ENCODE measurements around the gene NPC1. TPM values are rescaled to one million over a fixed set of nuclear protein-coding genes. Genes with fewer than 3 reads are reported as not detected.
"Not testable (repeated sequence)": the region's sequence is repeated elsewhere in the genome, so short reads cannot be mapped to it uniquely, and the experiment has no call there.

Gene NPC1
- total and polyA plus RNA-seq, 2 donors (not counting 3 experiments of a cell fraction or from before 2014, with no cell fraction given) = 40.6 to 45.2 TPM

DNA sequence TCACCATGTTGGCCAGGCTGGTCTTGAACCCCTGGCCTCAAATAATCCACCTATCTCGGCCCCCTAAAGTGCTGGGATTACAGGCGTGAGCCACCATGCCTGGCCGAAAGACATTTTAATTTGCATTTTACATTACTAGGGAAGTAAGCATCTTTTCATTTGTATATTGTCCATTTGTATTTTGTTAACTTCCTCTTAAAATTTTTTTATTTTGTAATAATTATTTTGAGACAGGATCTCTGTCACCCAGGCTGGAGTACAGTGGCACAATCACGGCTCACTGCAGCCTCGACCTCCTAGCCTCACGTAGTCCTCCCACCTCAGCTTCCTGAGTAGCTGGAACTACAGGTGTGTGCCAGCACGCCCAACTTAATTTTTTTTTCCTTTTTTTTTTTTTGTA lies 74.1 kb downstream of the NPC1 start:
- H3K9me3 ChIP-seq (replicated peaks; ENCODE audit: control insufficient read depth, insufficient read depth, low read length); FAIRE-seq; H3K27ac ChIP-seq (ENCODE audit: insufficient read depth, low read depth, low read length); DNase-seq (ENCODE audit: low read depth, low spot score); H3K9me1 ChIP-seq (replicated peaks; ENCODE audit: control insufficient read depth, extremely low read depth, insufficient read depth, low read length); H3K79me2 ChIP-seq (ENCODE audit: control insufficient read depth, insufficient read depth, low read length); H4K20me1 ChIP-seq (replicated peaks; ENCODE audit: control insufficient read depth, extremely low read depth, insufficient read depth, low read length); H3K27me3 ChIP-seq (ENCODE audit: control insufficient read depth in 2 of 2, insufficient read depth in 2 of 2, low read length in 2 of 2); H3K9ac ChIP-seq (replicated peaks; ENCODE audit: extremely low read depth, insufficient read depth, low read length); H3K4me3 ChIP-seq (replicated peaks in 1 of 3; ENCODE audit: insufficient read depth in 1 of 3, low read depth in 1 of 3, low read length in 3 of 3); BruUV-seq (replicated peaks); H3K4me1 ChIP-seq (ENCODE audit: control insufficient read depth, extremely low read depth, insufficient read depth, low read length); dilution Hi-C loops (cut with MboI; ENCODE audit: extremely low pct_ligation_motif_present, low sequenced_read_pairs); POLR2A ChIA-PET; H3K4me2 ChIP-seq (ENCODE audit: insufficient read depth, low read length); H2AFZ ChIP-seq (ENCODE audit: low read depth, low read length): not testable (repeated sequence)
- intact Hi-C loops (cut with micrococcal nuclease) = loop anchor here (10.0 kb wide), 1 partner anchor 403 kb away; no protein-coding TSS in a partner anchor
- peaks cover 10 to 14% of the 10 kb centered on the region in 2 experiments for H3K36me3 ChIP-seq (ENCODE audit: control insufficient read depth in 2 of 2, extremely low read depth in 1 of 2, insufficient read depth in 2 of 2, low read length in 2 of 2)
- CTCF ChIA-PET = interaction anchor here (0.6 to 3.9 kb wide), 2 partner anchors 14 to 15 kb away, joined by 3 to 14 read pairs; no protein-coding TSS in a partner anchor

DNA sequence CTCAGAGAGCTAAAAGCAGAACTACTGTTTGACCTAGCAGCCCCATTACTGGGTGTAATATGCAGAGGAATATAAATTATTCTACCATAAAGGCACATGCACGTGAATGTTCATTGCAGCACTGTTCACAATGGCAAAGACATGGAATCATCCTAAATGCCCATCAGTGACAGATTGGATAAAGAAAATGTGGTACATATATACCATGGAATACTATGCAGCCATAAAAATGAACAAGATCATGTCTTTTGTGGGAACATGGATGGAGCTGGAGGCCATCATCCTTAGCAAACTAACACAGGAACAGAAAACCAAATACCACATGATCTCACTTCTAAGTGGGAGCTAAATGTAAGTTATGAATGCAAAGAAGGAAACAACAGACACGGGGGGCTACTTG lies 75.4 kb downstream of the NPC1 start:
- H3K4me1 ChIP-seq (ENCODE audit: control insufficient read depth, extremely low read depth, insufficient read depth, low read length); H4K20me1 ChIP-seq (replicated peaks; ENCODE audit: control insufficient read depth, extremely low read depth, insufficient read depth, low read length); BruUV-seq (replicated peaks); POLR2A ChIA-PET; H3K9ac ChIP-seq (replicated peaks; ENCODE audit: extremely low read depth, insufficient read depth, low read length); H3K4me2 ChIP-seq (ENCODE audit: insufficient read depth, low read length); H3K9me3 ChIP-seq (replicated peaks; ENCODE audit: control insufficient read depth, insufficient read depth, low read length); FAIRE-seq; H3K27ac ChIP-seq (ENCODE audit: insufficient read depth, low read depth, low read length); DNase-seq (ENCODE audit: low read depth, low spot score); H3K9me1 ChIP-seq (replicated peaks; ENCODE audit: control insufficient read depth, extremely low read depth, insufficient read depth, low read length); H3K79me2 ChIP-seq (ENCODE audit: control insufficient read depth, insufficient read depth, low read length); H3K4me3 ChIP-seq (replicated peaks in 1 of 3; ENCODE audit: insufficient read depth in 1 of 3, low read depth in 1 of 3, low read length in 3 of 3); dilution Hi-C loops (cut with MboI; ENCODE audit: extremely low pct_ligation_motif_present, low sequenced_read_pairs); H2AFZ ChIP-seq (ENCODE audit: low read depth, low read length); H3K27me3 ChIP-seq (ENCODE audit: control insufficient read depth in 2 of 2, insufficient read depth in 2 of 2, low read length in 2 of 2): not testable (repeated sequence)
- intact Hi-C loops (cut with micrococcal nuclease) = loop anchor here (10.0 kb wide), 1 partner anchor 404 kb away; no protein-coding TSS in a partner anchor
- CTCF ChIA-PET = interaction anchor here (3.9 kb wide), 1 partner anchor 12 kb away, joined by 14 read pairs; no protein-coding TSS in a partner anchor
- peaks cover 8 to 14% of the 10 kb centered on the region in 2 experiments for H3K36me3 ChIP-seq (ENCODE audit: control insufficient read depth in 2 of 2, extremely low read depth in 1 of 2, insufficient read depth in 2 of 2, low read length in 2 of 2)

Data from endothelial cell of umbilical vein (primary cell).